HepG2 (cell line): Measurements from ENCODE around the gene TRMT10C. TPM values are rescaled to one million over a fixed set of nuclear protein-coding genes. Genes with fewer than 3 reads are reported as not detected.

ENCODE experiments used
- MTF1 ChIP-seq: sonication (generic); formaldehyde crosslinking; IDR thresholded peaks from 2 replicates; pipeline ENCODE4 v1.5.0; 2020; ENCODE audit warnings: missing genetic modification reagents
- REST ChIP-seq, 2 experiments: IDR thresholded peaks; 2 replicates each; pipeline ENCODE4 v1.6.1; 2011 to 2012; ENCODE audit warnings: low read length in 2 of 2, borderline replicate concordance in 1 of 2, low read depth in 1 of 2, mild to moderate bottlenecking in 1 of 2, moderate library complexity in 1 of 2
- TRIM22 ChIP-seq: fragments of 450-650 bp; IDR thresholded peaks from 2 replicates; pipeline ENCODE4 v1.6.1; 2017
- U2AF2 ChIP-seq: fragments of 200-400 bp; formaldehyde crosslinking; IDR thresholded peaks from 2 replicates; pipeline ENCODE4 v1.6.1; 2017; ENCODE audit warnings: low read depth, mild to moderate bottlenecking, low read length
- XRCC5 ChIP-seq: fragments of 200-400 bp; formaldehyde crosslinking; optimal IDR thresholded peaks from 2 replicates; pipeline ENCODE3; 2017; ENCODE audit warnings: mild to moderate bottlenecking, low read length
- ZNF292 ChIP-seq: sonication (generic); formaldehyde crosslinking; IDR thresholded peaks from 2 replicates; pipeline ENCODE4 v1.8.1; 2022; ENCODE audit warnings: mild to moderate bottlenecking, low read depth, missing genetic modification reagents, borderline replicate concordance
- polyA plus RNA-seq, 8 experiments: library from polyadenylated mRNA; depleted of rRNA in 3 of 8; stranded (reverse) in 7 of 8; unstranded in 1 of 8; fragments of >200 nt; fragmentation: Illumina TruSeq in 4 of 8; extraction: Trizol in 4 of 8; gene quantifications; 2 replicates each; pipeline versions ENCODE4 v1.2.1 to v1.2.3, GENCODE V29; 2011 to 2016; ENCODE audit warnings: low read depth in 4 of 8, missing spikeins in 1 of 8, mixed read lengths in 1 of 8; ENCODE audit not compliant: insufficient read depth in 1 of 8
- total RNA-seq, 5 experiments: library from RNA; depleted of rRNA; stranded (reverse); fragments of >200 nt; fragmentation: Illumina TruSeq; extraction: Trizol; gene quantifications; 2 replicates each; pipeline ENCODE4 v1.2.3, GENCODE V29; 2016; ENCODE audit warnings: low read depth in 1 of 5
- TF ChIP-seq, protein P1 (sequence below): IDR thresholded peaks from 2 replicates; pipeline ENCODE4 v1.6.1; 2016; ENCODE audit warnings: low read depth
- TF ChIP-seq, protein P2 (sequence below): fragments of 450-650 bp; IDR thresholded peaks from 2 replicates; pipeline ENCODE4 v1.6.1; 2016
- TF ChIP-seq, protein P3 (sequence below): sonication (generic); formaldehyde crosslinking; conservative IDR thresholded peaks from 2 replicates; pipeline ENCODE4 v1.4.0; 2020; ENCODE audit warnings: missing genetic modification reagents

TRMT10C gene
- total and polyA plus RNA-seq, 2 of the 13 experiments (the other 11 are each of a cell fraction or from before 2014, with no cell fraction given): 10.8 to 39.2 TPM

DNA sequence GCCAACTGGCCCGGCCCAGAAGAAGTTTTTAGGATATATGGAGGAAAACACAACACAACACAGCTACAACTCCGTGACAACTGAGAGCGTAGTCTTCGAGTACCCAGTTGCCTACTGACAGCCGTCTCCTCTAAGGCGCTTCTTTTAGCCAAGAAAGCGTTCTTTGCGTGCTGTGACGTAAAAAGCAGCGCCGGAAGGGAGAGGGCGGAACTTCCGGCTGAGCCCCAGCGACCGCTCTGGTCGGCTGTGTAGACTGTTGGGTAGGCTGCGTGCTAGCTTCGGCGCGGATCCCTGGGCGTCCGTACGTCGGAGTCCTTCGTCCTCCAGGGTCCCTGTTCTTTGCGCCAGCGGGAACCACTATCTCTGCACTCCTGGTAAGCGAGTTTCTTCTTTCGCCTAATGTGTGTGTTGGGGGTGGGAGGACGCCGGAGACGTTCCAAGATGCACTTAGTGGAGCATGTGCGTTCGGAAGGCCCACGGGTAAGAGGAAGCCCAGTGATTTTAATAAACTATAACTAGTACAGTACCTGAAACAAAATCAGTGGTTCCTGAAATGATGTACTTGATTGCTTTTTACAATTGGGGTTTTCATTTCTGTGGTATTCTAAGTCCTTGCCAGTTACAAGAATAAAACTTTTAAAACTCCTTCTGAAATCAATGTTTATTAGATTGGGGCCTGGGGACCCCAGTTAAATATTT, at the start of gene TRMT10C (continued):
- TF ChIP-seq, protein P1, sequence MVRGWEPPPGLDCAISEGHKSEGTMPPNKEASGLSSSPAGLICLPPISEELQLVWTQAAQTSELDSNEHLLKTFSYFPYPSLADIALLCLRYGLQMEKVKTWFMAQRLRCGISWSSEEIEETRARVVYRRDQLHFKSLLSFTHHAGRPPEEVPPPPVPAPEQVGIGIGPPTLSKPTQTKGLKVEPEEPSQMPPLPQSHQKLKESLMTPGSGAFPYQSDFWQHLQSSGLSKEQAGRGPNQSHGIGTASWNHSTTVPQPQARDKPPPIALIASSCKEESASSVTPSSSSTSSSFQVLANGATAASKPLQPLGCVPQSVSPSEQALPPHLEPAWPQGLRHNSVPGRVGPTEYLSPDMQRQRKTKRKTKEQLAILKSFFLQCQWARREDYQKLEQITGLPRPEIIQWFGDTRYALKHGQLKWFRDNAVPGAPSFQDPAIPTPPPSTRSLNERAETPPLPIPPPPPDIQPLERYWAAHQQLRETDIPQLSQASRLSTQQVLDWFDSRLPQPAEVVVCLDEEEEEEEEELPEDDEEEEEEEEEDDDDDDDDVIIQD (CRISPR knock-in tag): peak; percentile 77
- TF ChIP-seq U2AF2 (no peak), TRIM22 (no peak), REST (IDR thresholded peaks at IDR 0.05; ENCODE audit: borderline replicate concordance in 1 of 2, low read depth in 1 of 2, low read length in 2 of 2) (peak in 1 of 2 experiments; percentile 71; a peak in 1 of 4 replicates), ZNF292 (CRISPR knock-in tag) (peak; percentile 57; the same call in 1 of the 2 replicates), MTF1 (CRISPR knock-in tag) (no peak), XRCC5 (peak; percentile 61)
- TF ChIP-seq, protein P2, sequence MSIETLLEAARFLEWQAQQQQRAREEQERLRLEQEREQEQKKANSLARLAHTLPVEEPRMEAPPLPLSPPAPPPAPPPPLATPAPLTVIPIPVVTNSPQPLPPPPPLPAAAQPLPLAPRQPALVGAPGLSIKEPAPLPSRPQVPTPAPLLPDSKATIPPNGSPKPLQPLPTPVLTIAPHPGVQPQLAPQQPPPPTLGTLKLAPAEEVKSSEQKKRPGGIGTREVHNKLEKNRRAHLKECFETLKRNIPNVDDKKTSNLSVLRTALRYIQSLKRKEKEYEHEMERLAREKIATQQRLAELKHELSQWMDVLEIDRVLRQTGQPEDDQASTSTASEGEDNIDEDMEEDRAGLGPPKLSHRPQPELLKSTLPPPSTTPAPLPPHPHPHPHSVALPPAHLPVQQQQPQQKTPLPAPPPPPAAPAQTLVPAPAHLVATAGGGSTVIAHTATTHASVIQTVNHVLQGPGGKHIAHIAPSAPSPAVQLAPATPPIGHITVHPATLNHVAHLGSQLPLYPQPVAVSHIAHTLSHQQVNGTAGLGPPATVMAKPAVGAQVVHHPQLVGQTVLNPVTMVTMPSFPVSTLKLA: no peak
- TF ChIP-seq, protein P3, sequence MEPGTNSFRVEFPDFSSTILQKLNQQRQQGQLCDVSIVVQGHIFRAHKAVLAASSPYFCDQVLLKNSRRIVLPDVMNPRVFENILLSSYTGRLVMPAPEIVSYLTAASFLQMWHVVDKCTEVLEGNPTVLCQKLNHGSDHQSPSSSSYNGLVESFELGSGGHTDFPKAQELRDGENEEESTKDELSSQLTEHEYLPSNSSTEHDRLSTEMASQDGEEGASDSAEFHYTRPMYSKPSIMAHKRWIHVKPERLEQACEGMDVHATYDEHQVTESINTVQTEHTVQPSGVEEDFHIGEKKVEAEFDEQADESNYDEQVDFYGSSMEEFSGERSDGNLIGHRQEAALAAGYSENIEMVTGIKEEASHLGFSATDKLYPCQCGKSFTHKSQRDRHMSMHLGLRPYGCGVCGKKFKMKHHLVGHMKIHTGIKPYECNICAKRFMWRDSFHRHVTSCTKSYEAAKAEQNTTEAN: 0 out of 2 replicates have a peak, but pooled peaks have one; percentile 18
